Gastrocnemius medialis (tissue), 4 donors: ENCODE data around the gene B4GALT1.

ENCODE experiments used
- CTCF ChIP-seq, 5 experiments: fragments of 450-650 bp in 3 of 5; fragments of 200-600 bp in 2 of 5; sonication (generic) in 2 of 5; IDR thresholded peaks in 4 of 5; conservative IDR thresholded peaks in 1 of 5; 1 replicate in 4 of 5; 2 replicates in 1 of 5; pipeline ENCODE4 v1.5.1; 2016 to 2019; ENCODE audit warnings: antibody characterized with exemption in 5 of 5, mild to moderate bottlenecking in 3 of 5, moderate library complexity in 3 of 5
- POLR2A ChIP-seq, 2 donors: fragments of 450-650 bp; IDR thresholded peaks; one replicate each; pipeline ENCODE4 v1.6.1; 2017; ENCODE audit warnings: antibody characterized with exemption in 2 of 2, mild to moderate bottlenecking in 2 of 2, moderate library complexity in 2 of 2

DNA sequence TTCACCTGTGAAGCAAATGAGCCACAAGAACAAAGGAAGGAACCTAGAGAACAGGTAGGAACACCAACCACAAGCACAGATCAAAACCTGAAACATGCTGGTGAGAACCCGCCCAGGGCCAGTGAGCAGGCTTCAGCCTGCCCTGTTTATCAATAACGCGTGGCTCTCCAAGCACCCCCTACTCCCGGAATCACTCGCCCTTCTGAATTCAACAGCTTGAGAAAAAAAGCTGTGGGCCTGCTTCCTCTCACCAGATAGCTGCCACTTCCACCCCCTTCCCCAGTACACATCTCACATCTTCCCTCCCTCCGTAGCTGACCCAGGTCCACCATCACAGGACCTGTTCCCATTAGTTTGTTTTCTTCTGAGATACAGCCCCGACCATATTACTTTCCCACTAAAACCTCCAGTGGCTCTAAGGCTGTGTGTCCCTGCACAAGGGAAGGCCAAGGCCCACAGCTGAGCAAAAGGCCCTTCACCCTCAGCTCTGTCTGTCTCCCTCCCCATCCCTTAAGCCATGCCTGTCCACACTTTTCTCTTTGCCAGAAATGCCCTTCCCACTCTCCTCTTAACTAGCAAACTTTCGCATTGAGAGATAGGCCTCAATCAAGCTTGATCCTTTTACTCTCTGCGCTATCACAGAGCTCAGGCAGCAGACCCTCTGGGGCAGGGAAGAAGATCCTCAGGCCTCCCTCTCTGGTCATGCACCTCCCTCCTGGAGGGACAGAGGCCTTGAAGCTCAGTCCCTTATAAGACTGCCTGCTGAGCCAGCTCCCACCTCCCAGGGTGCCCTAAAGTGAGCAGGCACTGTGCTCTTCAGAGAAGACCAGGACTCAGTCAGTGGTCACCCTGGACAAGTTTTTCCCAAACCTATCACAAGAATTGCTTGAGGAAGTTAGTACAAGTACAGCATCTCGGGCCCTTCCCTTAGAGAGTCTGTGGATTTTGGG, 30.1 kb downstream of the B4GALT1 start:
- TF ChIP-seq CTCF (IDR thresholded peaks at IDR 0.05 in 4 of 5, conservative IDR thresholded peaks at IDR 0.05 in 1 of 5) (no peak), POLR2A (IDR thresholded peaks at IDR 0.05) (no peak)
